ENCODE results near the gene SNAP25. TPM values are rescaled to one million over a fixed set of nuclear protein-coding genes. Genes with fewer than 3 reads are reported as not detected.

The SNAP25 gene
- total RNA-seq, 1 donor from 2014 or later: 0.22 TPM

- no peak for DNase-seq
- Histone ChIP-seq H3K27ac (replicated peaks) (no peak overlapping the region), H3K4me3 (peak overlapping the region; percentile 9), H3K9me3 (replicated peaks) (no peaks in the 10 kb centered on the region), H3K27me3 (ENCODE audit: low read depth) (peaks cover 90% of the 10 kb centered on the region), H3K36me3 (no peaks in the 10 kb centered on the region), H3K4me1 (peaks cover 13% of the 10 kb centered on the region)
- no peak for TF ChIP-seq CTCF (IDR thresholded peaks at IDR 0.05; ENCODE audit: borderline replicate concordance)
- intact Hi-C loops (cut with micrococcal nuclease): no loop called here
These were observed 764 bp upstream of the SNAP25 start for GRCh38 chr20:10217721-10218410.

DNA sequence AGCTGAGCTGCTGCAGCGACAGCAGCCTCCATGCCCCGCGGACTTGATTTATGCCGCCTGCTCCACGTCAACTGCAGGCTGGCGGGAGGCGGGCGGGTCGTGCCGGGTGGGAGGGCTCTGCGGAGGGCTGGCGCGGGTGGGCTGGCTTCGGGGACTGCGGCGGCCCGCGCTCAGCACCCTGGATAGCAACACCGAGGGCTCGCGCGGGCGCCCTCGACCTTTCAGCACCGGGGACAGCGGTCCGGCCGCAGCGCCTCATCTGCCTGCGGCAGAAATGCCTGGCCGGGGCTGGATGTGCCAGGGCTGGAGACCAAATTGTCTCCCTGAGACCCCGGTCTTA lies 792 bp downstream of the SNAP25 start:
- Histone ChIP-seq H3K27ac (replicated peaks) (no peak overlapping the region), H3K4me1 (peaks cover 13% of the 10 kb centered on the region), H3K36me3 (no peaks in the 10 kb centered on the region), H3K4me3 (no peak overlapping the region), H3K27me3 (ENCODE audit: low read depth) (peaks cover 79% of the 10 kb centered on the region), H3K9me3 (replicated peaks) (no peaks in the 10 kb centered on the region)
- TF ChIP-seq CTCF (IDR thresholded peaks at IDR 0.05; ENCODE audit: borderline replicate concordance): no peak
- intact Hi-C loops (cut with micrococcal nuclease): no loop called here
- peak; percentile 70 for DNase-seq

DNA sequence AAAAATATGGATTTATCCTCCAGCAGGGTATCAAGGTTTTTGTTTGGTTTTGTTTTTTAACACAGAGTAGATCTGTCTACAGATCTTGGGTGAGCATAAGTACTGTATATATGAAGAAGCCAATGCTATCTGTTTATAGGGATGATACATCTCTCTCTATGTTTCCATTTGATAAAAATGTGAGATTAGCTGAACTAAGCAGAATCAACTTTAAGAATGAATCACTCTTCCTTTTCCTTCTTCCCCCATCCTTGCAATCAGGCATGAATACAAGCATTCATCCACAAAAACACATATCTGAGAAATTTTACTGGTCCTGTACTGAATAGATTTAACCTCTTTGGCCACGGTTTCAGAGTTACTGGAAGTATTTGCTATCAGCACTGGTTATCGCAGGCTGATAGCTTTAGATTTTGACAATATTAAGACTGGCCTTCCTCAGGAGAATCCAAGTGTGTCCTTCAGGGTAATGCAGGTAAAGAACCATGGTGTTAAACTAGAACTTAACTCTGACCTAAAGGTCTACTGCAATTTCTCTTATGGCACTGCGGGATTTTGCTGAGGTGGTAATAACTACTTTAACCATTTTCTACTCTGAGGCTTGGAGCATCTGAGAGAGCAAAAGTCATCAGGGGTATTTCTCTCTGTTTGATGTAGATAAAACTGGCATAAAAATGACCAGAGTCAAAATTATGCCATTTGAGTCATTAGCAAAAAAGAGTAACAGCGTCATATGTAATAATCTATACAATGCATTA lies 1.5 kb downstream of the SNAP25 start:
- Histone ChIP-seq H3K27me3 (ENCODE audit: low read depth) (peaks cover 71% of the 10 kb centered on the region), H3K9me3 (replicated peaks) (no peaks in the 10 kb centered on the region), H3K4me1 (peaks cover 13% of the 10 kb centered on the region), H3K27ac (replicated peaks) (no peak overlapping the region), H3K36me3 (no peaks in the 10 kb centered on the region), H3K4me3 (no peak overlapping the region)
- no peak for TF ChIP-seq CTCF (IDR thresholded peaks at IDR 0.05; ENCODE audit: borderline replicate concordance)
- no peak for DNase-seq
- intact Hi-C loops (cut with micrococcal nuclease): no loop called here

DNA sequence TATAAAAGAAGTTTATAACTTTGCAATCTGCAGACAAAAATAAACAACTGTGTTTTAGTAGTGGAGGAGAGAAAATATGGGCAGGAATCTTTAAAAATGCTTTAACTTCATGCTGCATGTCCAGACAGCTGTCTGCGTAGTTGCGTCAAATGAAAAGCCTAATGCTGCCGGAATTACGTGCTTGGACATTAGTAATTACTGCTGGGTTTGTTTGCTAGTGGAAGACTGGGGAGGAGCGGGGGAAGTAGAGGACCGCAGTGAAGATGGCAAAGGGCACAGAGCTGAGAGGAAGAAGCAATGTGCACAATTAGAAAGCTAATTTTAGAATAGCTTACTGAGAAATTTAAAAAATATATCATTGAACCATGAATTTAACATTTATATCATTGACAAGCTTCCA lies 2.4 kb downstream of the SNAP25 start:
- peaks cover 13% of the 10 kb centered on the region for H3K4me1 ChIP-seq
- H3K4me3 ChIP-seq: no peak overlapping the region
- DNase-seq: no peak
- no peak overlapping the region for H3K27ac ChIP-seq (replicated peaks)
- no peaks in the 10 kb centered on the region for H3K9me3 ChIP-seq (replicated peaks)
- peaks cover 63% of the 10 kb centered on the region for H3K27me3 ChIP-seq (ENCODE audit: low read depth)
- TF ChIP-seq CTCF (IDR thresholded peaks at IDR 0.05; ENCODE audit: borderline replicate concordance): no peak
- no peaks in the 10 kb centered on the region for H3K36me3 ChIP-seq
- intact Hi-C loops (cut with micrococcal nuclease): no loop called here

GRCh38 chr20:10225439-10226060 lies 6.9 kb downstream of the SNAP25 start:
- no peak for TF ChIP-seq CTCF (IDR thresholded peaks at IDR 0.05; ENCODE audit: borderline replicate concordance)
- no peaks in the 10 kb centered on the region for H3K9me3 ChIP-seq (replicated peaks)
- no peaks in the 10 kb centered on the region for H3K36me3 ChIP-seq
- no peak overlapping the region for H3K4me3 ChIP-seq
- no peak for DNase-seq
- intact Hi-C loops (cut with micrococcal nuclease): no loop called here
- H3K27ac ChIP-seq (replicated peaks): no peak overlapping the region
- H3K4me1 ChIP-seq: no peaks in the 10 kb centered on the region
- peaks cover 30% of the 10 kb centered on the region for H3K27me3 ChIP-seq (ENCODE audit: low read depth)

Data from left ventricle myocardium inferior (tissue), 1 donor.